ENCODE results near the gene ZFHX3. TPM values are rescaled to one million over a fixed set of nuclear protein-coding genes. Genes with fewer than 3 reads are reported as not detected.

The ZFHX3 gene
- total and polyA plus RNA-seq, 2 of the 8 experiments (the other 6 are each of a cell fraction or from before 2014, with no cell fraction given), result 0.08 to 0.99 TPM

DNA sequence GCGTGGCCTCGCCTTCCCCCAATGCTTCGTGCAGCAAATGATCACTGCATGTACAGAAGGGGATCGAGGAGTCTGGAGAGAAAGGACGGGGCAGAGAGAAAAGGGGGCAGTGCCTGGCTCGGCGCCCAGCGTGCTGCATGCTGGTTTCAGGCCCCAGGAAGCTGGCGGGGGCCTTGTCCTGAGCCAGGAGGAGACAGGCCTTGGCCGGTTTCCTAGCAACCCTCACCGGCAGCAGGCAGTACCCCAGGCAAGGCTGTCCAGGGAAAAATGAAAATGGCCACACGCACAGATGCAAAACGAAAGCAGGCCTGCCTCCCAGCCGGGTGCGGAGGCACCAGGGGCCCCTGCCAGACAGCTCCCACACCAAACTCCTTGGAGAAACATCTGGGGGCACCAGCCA is 126.3 kb downstream of the ZFHX3 start:
- H4K91ac ChIP-seq (replicated peaks; ENCODE audit: insufficient read length, low read length), result no peak overlapping the region
- 88% methylated on average over 14 of the region's 15 CpGs; no CpG with 5 or more reads in 1 of the 2 experiments for WGBS, 2 experiments (ENCODE audit: extremely low coverage in 1 of 2, insufficient coverage in 1 of 2, insufficient read length in 1 of 2, insufficient replicate concordance in 2 of 2, low coverage in 1 of 2, low lambda C conversion rate in 2 of 2, missing lambda C conversion rate in 1 of 2)
- H3K14ac ChIP-seq (ENCODE audit: insufficient read length), result no peak overlapping the region
- no peak overlapping the region for H3K4me2 ChIP-seq (ENCODE audit: insufficient read depth in 1 of 2, low read depth in 2 of 2, low read length in 2 of 2)
- no peaks in the 10 kb centered on the region for H3K79me2 ChIP-seq (ENCODE audit: control insufficient read depth in 1 of 2, insufficient read depth in 2 of 2, low read length in 2 of 2)
- no peaks in the 10 kb centered on the region for H3K4me1 ChIP-seq (replicated peaks in 1 of 4; ENCODE audit: control insufficient read depth in 3 of 4, insufficient read depth in 4 of 4, low read length in 3 of 4)
- POLR2A ChIA-PET (ENCODE audit: partially characterized antibody), result no interaction called here
- H3K18ac ChIP-seq (ENCODE audit: extremely low read depth, low read length), result no peak overlapping the region
- H4K5ac ChIP-seq (ENCODE audit: insufficient read length, low read depth, low read length), result no peak overlapping the region
- no peak overlapping the region for H2BK20ac ChIP-seq (ENCODE audit: low read length)
- no peak overlapping the region for H3K27ac ChIP-seq (ENCODE audit: low read depth, low read length)
- H3K23me2 ChIP-seq (ENCODE audit: low read depth, low read length), result no peaks in the 10 kb centered on the region
- H4K20me1 ChIP-seq (replicated peaks in 1 of 2; ENCODE audit: control insufficient read depth in 1 of 2, insufficient read depth in 2 of 2, low read length in 2 of 2), result no peaks in the 10 kb centered on the region
- H3K56ac ChIP-seq (replicated peaks; ENCODE audit: insufficient read length, low read depth, low read length), result no peak overlapping the region
- H4K8ac ChIP-seq (ENCODE audit: extremely low read depth, insufficient read depth, low read length), result no peak overlapping the region; the same call in 1 of the 2 replicates
- H3K9me3 ChIP-seq (ENCODE audit: insufficient read depth in 2 of 2, low read depth in 1 of 2, low read length in 1 of 2), result no peaks in the 10 kb centered on the region
- H2BK120ac ChIP-seq (replicated peaks; ENCODE audit: low read depth, low read length), result no peak overlapping the region
- H2AFZ ChIP-seq (ENCODE audit: low read length), result no peak overlapping the region
- no peak overlapping the region for H3K23ac ChIP-seq (ENCODE audit: insufficient read length)
- H3K79me1 ChIP-seq (ENCODE audit: low read depth, low read length), result no peaks in the 10 kb centered on the region
- no peak overlapping the region for H2BK12ac ChIP-seq (ENCODE audit: low read depth, low read length)
- H3K4ac ChIP-seq (replicated peaks; ENCODE audit: insufficient read length, low read depth, low read length), result no peak overlapping the region
- H3K36me3 ChIP-seq (ENCODE audit: control insufficient read depth in 2 of 4, insufficient read depth in 4 of 4, low read length in 3 of 4), result no peaks in the 10 kb centered on the region
- no peak overlapping the region for H2AK5ac ChIP-seq (ENCODE audit: low read depth, low read length)
- no peak overlapping the region for H2BK5ac ChIP-seq (ENCODE audit: low read depth, low read length)
- H3K4me3 ChIP-seq (ENCODE audit: extremely low read depth in 1 of 4, insufficient read depth in 2 of 4, low read depth in 3 of 4, low read length in 4 of 4), result no peak overlapping the region
- no peak overlapping the region for H2BK15ac ChIP-seq (ENCODE audit: low read length)
- CTCF ChIA-PET (ENCODE audit: partially characterized antibody), result interaction anchor here (0.7 to 1.2 kb wide), 3 partner anchors 11 to 65 kb away, joined by 3 to 4 read pairs (median 4); no protein-coding TSS in a partner anchor
- FAIRE-seq (no peak), DNase-seq (ENCODE audit: low read depth in 1 of 2, low spot score in 2 of 2) (no peak)
- no peaks in the 10 kb centered on the region for H3K27me3 ChIP-seq (replicated peaks in 1 of 4; ENCODE audit: control insufficient read depth in 3 of 4, extremely low read depth in 1 of 4, insufficient read depth in 3 of 4, low read length in 3 of 4)
- H3K9ac ChIP-seq (replicated peaks in 1 of 4; ENCODE audit: extremely low read depth in 1 of 4, low read depth in 3 of 4, low read length in 3 of 4), result no peak overlapping the region
- TF ChIP-seq CBX5 (IDR thresholded peaks at IDR 0.05; ENCODE audit: low read depth, low read length), result no peak
- no peak for TF ChIP-seq PHF8 (conservative IDR thresholded peaks at IDR 0.05; ENCODE audit: low read depth, low read length)
- no peak for TF ChIP-seq SIN3A (conservative IDR thresholded peaks at IDR 0.05 in 1 of 2, IDR thresholded peaks at IDR 0.05 in 1 of 2; ENCODE audit: low read depth in 1 of 2, low read length in 2 of 2)
- TF ChIP-seq, protein P1, sequence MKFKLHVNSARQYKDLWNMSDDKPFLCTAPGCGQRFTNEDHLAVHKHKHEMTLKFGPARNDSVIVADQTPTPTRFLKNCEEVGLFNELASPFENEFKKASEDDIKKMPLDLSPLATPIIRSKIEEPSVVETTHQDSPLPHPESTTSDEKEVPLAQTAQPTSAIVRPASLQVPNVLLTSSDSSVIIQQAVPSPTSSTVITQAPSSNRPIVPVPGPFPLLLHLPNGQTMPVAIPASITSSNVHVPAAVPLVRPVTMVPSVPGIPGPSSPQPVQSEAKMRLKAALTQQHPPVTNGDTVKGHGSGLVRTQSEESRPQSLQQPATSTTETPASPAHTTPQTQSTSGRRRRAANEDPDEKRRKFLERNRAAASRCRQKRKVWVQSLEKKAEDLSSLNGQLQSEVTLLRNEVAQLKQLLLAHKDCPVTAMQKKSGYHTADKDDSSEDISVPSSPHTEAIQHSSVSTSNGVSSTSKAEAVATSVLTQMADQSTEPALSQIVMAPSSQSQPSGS (IDR thresholded peaks at IDR 0.05; ENCODE audit: low read length), result no peak
- no peak for TF ChIP-seq EGR1 (IDR thresholded peaks at IDR 0.05; ENCODE audit: borderline replicate concordance, low read depth, low read length)
- TF ChIP-seq POLR2A (IDR thresholded peaks at IDR 0.05; ENCODE audit: control extremely low read depth in 1 of 2, low read depth in 2 of 2, low read length in 2 of 2), result no peak
- TF ChIP-seq CEBPB (IDR thresholded peaks at IDR 0.05; ENCODE audit: low read depth, low read length), result no peak
- no peak for TF ChIP-seq TAF1 (IDR thresholded peaks at IDR 0.05; ENCODE audit: low read depth, low read length)
- TF ChIP-seq RXRA (IDR thresholded peaks at IDR 0.05; ENCODE audit: insufficient read depth, low read depth, low read length), result no peak
- no peak for TF ChIP-seq SRF (IDR thresholded peaks at IDR 0.05; ENCODE audit: low read depth, low read length)
- TF ChIP-seq POLR2AphosphoS5 (IDR thresholded peaks at IDR 0.05; ENCODE audit: low read depth, low read length), result no peak
- no peak for TF ChIP-seq BRCA1 (IDR thresholded peaks at IDR 0.05; ENCODE audit: low read depth, low read length)
- no peak for TF ChIP-seq HDAC6 (IDR thresholded peaks at IDR 0.05; ENCODE audit: low read depth, low read length)
- TF ChIP-seq, protein P2, sequence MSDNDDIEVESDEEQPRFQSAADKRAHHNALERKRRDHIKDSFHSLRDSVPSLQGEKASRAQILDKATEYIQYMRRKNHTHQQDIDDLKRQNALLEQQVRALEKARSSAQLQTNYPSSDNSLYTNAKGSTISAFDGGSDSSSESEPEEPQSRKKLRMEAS (IDR thresholded peaks at IDR 0.05), result no peak
